Mesothelial cell of epicardium (in vitro differentiated cells): ENCODE measurements around the gene CHSY3. TPM values are rescaled to one million over a fixed set of nuclear protein-coding genes. Genes with fewer than 3 reads are reported as not detected.

Experiments
- DNase-seq, 2 experiments: peaks; one replicate each; pipeline ENCODE4 v3.0.0; 2021; ENCODE audit warnings: low spot score in 2 of 2; ENCODE audit not compliant: unreplicated experiment in 2 of 2
- H3K27ac Mint-ChIP-seq: 2 replicates; pipeline ENCODE4 v1.8.0; 2021; ENCODE audit warnings: mixed read lengths
- H3K27me3 Mint-ChIP-seq: 2 replicates; pipeline ENCODE4 v1.8.0; 2021; ENCODE audit warnings: low read depth, mixed read lengths
- H3K36me3 Mint-ChIP-seq: 2 replicates; pipeline ENCODE4 v1.8.0; 2021; ENCODE audit warnings: mixed read lengths
- H3K4me1 Mint-ChIP-seq: 2 replicates; pipeline ENCODE4 v1.8.0; 2021; ENCODE audit warnings: mixed read lengths
- H3K4me3 Mint-ChIP-seq: 2 replicates; pipeline ENCODE4 v1.8.0; 2021; ENCODE audit warnings: mild to moderate bottlenecking, moderate library complexity, mixed read lengths
- H3K9me3 Mint-ChIP-seq: 2 replicates; pipeline ENCODE4 v1.8.0; 2021; ENCODE audit warnings: mixed read lengths
- CTCF ChIP-seq: fragments of 200-600 bp; sonication (generic); IDR thresholded peaks from one replicate; pipeline ENCODE4 v1.5.0; 2021; ENCODE audit warnings: antibody characterized with exemption; ENCODE audit not compliant: unreplicated experiment
- total RNA-seq: library from RNA; stranded (reverse); gene quantifications from 3 replicates; pipeline ENCODE4 v1.2.1, GENCODE V29; 2021

CHSY3 gene
- 3.6 to 4.8 TPM (median 3.6 TPM) in 3 replicates for total RNA-seq

GRCh38 chr5:129904102-129904666 is at the start of gene CHSY3:
Gene CHSY3 (plus strand): TSS chr5:129904465.
- peak within 1 kb of the TSS; percentile 11 for H3K27ac Mint-ChIP-seq
- H3K27me3 Mint-ChIP-seq = peaks cover 59% of the 10 kb centered on the region
- H3K4me1 Mint-ChIP-seq = peaks cover 18% of the 10 kb centered on the region
- H3K4me3 Mint-ChIP-seq = peak within 1 kb of the TSS; percentile 75
- peak; percentile 37 to 70 for DNase-seq
- TF ChIP-seq CTCF = peak; percentile 13
- H3K36me3 Mint-ChIP-seq = no peaks in the 10 kb centered on the region
- no peaks in the 10 kb centered on the region for H3K9me3 Mint-ChIP-seq

- TF ChIP-seq CTCF = no peak
- H3K27me3 Mint-ChIP-seq = peaks cover 7% of the 10 kb centered on the region
- no peaks in the 10 kb centered on the region for H3K36me3 Mint-ChIP-seq
Observed at GRCh38 chr5:129856325-129856724, 47.9 kb upstream of the CHSY3 start.

GRCh38 chr5:129857116-129857515 is 47.1 kb upstream of the CHSY3 start:
- Mint-ChIP-seq H3K4me3 (no peak overlapping the region), H3K27me3 (peaks cover 7% of the 10 kb centered on the region), H3K4me1 (peaks cover 4% of the 10 kb centered on the region), H3K27ac (no peak overlapping the region), H3K36me3 (no peaks in the 10 kb centered on the region), H3K9me3 (peaks cover 8% of the 10 kb centered on the region)
- TF ChIP-seq CTCF = no peak
- DNase-seq = no peak

More at GRCh38 chr5:129856325-129856724, 47.9 kb upstream of the CHSY3 start:
- no peak for DNase-seq
- H3K4me1 Mint-ChIP-seq = peaks cover 4% of the 10 kb centered on the region
- H3K4me3 Mint-ChIP-seq = no peak overlapping the region
- H3K9me3 Mint-ChIP-seq = peaks cover 4% of the 10 kb centered on the region
- H3K27ac Mint-ChIP-seq = no peak overlapping the region

GRCh38 chr5:129858131-129858675 is 46.1 kb upstream of the CHSY3 start:
- peaks cover 8% of the 10 kb centered on the region for H3K9me3 Mint-ChIP-seq
- no peaks in the 10 kb centered on the region for H3K4me1 Mint-ChIP-seq
- TF ChIP-seq CTCF = no peak
- no peak for DNase-seq
- H3K36me3 Mint-ChIP-seq = no peaks in the 10 kb centered on the region
- H3K27ac Mint-ChIP-seq = no peak overlapping the region
- peaks cover 8% of the 10 kb centered on the region for H3K27me3 Mint-ChIP-seq
- no peak overlapping the region for H3K4me3 Mint-ChIP-seq

- no peak overlapping the region for H3K4me3 Mint-ChIP-seq
- peaks cover 8% of the 10 kb centered on the region for H3K27me3 Mint-ChIP-seq
- no peak for DNase-seq
- H3K36me3 Mint-ChIP-seq = no peaks in the 10 kb centered on the region
- H3K27ac Mint-ChIP-seq = no peak overlapping the region
- H3K4me1 Mint-ChIP-seq = no peaks in the 10 kb centered on the region
- H3K9me3 Mint-ChIP-seq = no peaks in the 10 kb centered on the region
- TF ChIP-seq CTCF = no peak
Observed at GRCh38 chr5:129884322-129884721, 19.9 kb upstream of the CHSY3 start.

GRCh38 chr5:129899454-129899853 is 4.8 kb upstream of the CHSY3 start:
- Mint-ChIP-seq H3K27me3 (peaks cover 37% of the 10 kb centered on the region), H3K36me3 (no peaks in the 10 kb centered on the region), H3K4me3 (no peak overlapping the region), H3K9me3 (no peaks in the 10 kb centered on the region), H3K27ac (no peak overlapping the region), H3K4me1 (peaks cover 4% of the 10 kb centered on the region)
- peak; percentile 33 for TF ChIP-seq CTCF
- no peak for DNase-seq
